Measurements from ENCODE around the gene CSNK2B. TPM values are rescaled to one million over a fixed set of nuclear protein-coding genes. Genes with fewer than 3 reads are reported as not detected.
A peak's percentile ranks its signal among the peaks of the same experiment; 100 is the strongest.

CSNK2B gene
- total and polyA plus RNA-seq, 9 of the 15 experiments (the other 6 are each of a cell fraction or from before 2014, with no cell fraction given), result 120 to 1,126 (median 529) TPM

DNA sequence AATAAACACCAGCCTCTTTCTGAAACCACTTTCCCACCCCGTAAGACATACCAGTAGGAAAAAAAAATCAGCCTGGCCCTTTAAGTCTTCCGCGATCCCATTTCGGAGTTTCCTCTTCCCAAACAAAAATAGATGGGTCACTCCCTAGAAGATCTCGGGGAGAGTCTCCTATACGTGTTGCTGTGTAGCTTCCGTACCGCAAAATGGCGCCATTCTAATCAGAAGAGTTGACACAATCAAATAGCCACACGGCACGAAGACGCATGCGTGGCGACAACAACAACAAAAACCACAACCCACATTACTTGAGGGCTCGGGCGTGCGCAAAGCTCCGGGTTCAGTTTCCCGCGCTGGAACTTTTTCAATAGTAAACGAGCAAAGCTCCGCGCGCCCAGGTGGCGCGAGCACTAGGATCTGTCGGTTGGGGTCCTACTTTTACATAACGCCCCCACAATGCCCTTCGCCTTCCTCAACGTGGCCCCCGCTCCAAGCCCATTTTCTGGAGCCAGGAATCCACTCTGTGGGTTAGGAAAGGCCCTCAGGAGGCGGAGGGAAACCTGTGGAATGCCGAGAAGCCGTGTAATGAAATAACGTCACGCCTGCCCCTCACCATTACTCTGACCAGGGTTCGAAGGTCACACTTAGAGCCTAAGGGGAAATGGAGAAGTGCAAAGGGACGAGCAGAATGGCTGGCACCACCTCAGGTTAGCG, 935 bp upstream of the CSNK2B start, which contains the start of gene GPANK1 (continued):
- TF ChIP-seq ID3 (CRISPR knock-in tag; IDR thresholded peaks at IDR 0.05), result no peak
- peak; percentile 31 for TF ChIP-seq ID3 (tag; IDR thresholded peaks at IDR 0.05)
- peak; percentile 57; the same call in 1 of the 2 replicates for TF ChIP-seq NFATC3 (IDR thresholded peaks at IDR 0.05)
- no peak for TF ChIP-seq PHF20 (IDR thresholded peaks at IDR 0.05; ENCODE audit: partially characterized antibody)
- no peak for TF ChIP-seq ZNF274 (IDR thresholded peaks at IDR 0.05; ENCODE audit: borderline replicate concordance, low read depth, low read length)
- TF ChIP-seq E2F3 (CRISPR knock-in tag; IDR thresholded peaks at IDR 0.05), result peak; percentile 99
- TF ChIP-seq ZNF311 (CRISPR knock-in tag; IDR thresholded peaks at IDR 0.05), result no peak
- TF ChIP-seq L3MBTL2 (IDR thresholded peaks at IDR 0.05), result peak; percentile 97
- TF ChIP-seq TRIM28 (IDR thresholded peaks at IDR 0.05), result peak; percentile 46; the same call in 1 of the 2 replicates
- peak; percentile 97 for TF ChIP-seq CHD1 (IDR thresholded peaks at IDR 0.05; ENCODE audit: low read length)
- TF ChIP-seq, protein P1, sequence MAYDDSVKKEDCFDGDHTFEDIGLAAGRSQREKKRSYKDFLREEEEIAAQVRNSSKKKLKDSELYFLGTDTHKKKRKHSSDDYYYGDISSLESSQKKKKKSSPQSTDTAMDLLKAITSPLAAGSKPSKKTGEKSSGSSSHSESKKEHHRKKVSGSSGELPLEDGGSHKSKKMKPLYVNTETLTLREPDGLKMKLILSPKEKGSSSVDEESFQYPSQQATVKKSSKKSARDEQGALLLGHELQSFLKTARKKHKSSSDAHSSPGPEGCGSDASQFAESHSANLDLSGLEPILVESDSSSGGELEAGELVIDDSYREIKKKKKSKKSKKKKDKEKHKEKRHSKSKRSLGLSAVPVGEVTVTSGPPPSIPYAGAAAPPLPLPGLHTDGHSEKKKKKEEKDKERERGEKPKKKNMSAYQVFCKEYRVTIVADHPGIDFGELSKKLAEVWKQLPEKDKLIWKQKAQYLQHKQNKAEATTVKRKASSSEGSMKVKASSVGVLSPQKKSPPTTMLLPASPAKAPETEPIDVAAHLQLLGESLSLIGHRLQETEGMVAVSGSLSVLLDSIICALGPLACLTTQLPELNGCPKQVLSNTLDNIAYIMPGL (CRISPR knock-in tag; IDR thresholded peaks at IDR 0.05), result no peak; the same call in 1 of the 2 replicates
- peak; percentile 76; the same call in 1 of the 2 replicates for TF ChIP-seq MEF2D (tag; conservative IDR thresholded peaks at IDR 0.05; ENCODE audit: low read depth)
- peak; percentile 40 for TF ChIP-seq ERF (CRISPR knock-in tag; IDR thresholded peaks at IDR 0.05)
- no peak for TF ChIP-seq SIRT6 (IDR thresholded peaks at IDR 0.05; ENCODE audit: low read depth, low read length)
- TF ChIP-seq HES1 (IDR thresholded peaks at IDR 0.05; ENCODE audit: low read depth), result peak; percentile 76
- peak; percentile 36; the same call in 1 of the 2 replicates for TF ChIP-seq CGGBP1 (CRISPR knock-in tag; IDR thresholded peaks at IDR 0.05)
- TF ChIP-seq RERE (CRISPR knock-in tag; IDR thresholded peaks at IDR 0.05; ENCODE audit: borderline replicate concordance), result no peak
